OCI-LY7 (cell line): ENCODE results near the gene ZNF341. TPM values are rescaled to one million over a fixed set of nuclear protein-coding genes. Genes with fewer than 3 reads are reported as not detected.

Experiments used
- BruUV-seq: library from RNA; stranded (reverse); fragments of 400-500 nt; replicated peaks from 2 replicates; lab custom pipeline; 2021; lab: Mats Ljungman, UMichigan
- CTCF ChIA-PET: fragments of 300-600 bp; sonication (Branson Sonifier 250); formaldehyde crosslinking; loops from one replicate; lab custom pipeline; 2022; ENCODE audit warnings: antibody characterized with exemption; ENCODE audit not compliant: unreplicated experiment; lab: Charles Lee
- POLR2A ChIA-PET: fragments of 300-600 bp; sonication (Branson Sonifier 250); formaldehyde crosslinking; loops from one replicate; lab custom pipeline; 2022; ENCODE audit warnings: antibody characterized with exemption; lab: Charles Lee
- DNase-seq: peaks from one replicate; pipeline ENCODE4 v3.0.0-alpha.2; 2015; ENCODE audit warnings: low spot score
- H2AFZ ChIP-seq: fragments of 200-600 bp; sonication (generic), shearing (Covaris generic); 2 replicates; pipeline ENCODE4 v1.6.1; 2014; ENCODE audit warnings: mild to moderate bottlenecking, antibody characterized with exemption, low read length, moderate library complexity
- H3K27ac ChIP-seq: fragments of 200-600 bp; sonication (generic); 2 replicates; pipeline ENCODE4 v1.5.1; 2014; ENCODE audit warnings: mixed run types, low read depth, mild to moderate bottlenecking, moderate library complexity, low read length, inconsistent platforms; ENCODE audit not compliant: poor library complexity, severe bottlenecking
- H3K36me3 ChIP-seq: fragments of 200-600 bp; sonication (generic); 2 replicates; pipeline ENCODE4 v1.6.1; 2014; ENCODE audit warnings: mild to moderate bottlenecking, antibody characterized with exemption, low read length, moderate library complexity, mixed read lengths; ENCODE audit not compliant: insufficient read depth
- H3K4me1 ChIP-seq: fragments of 200-600 bp; sonication (generic); 2 replicates; pipeline ENCODE4 v1.5.1; 2014; ENCODE audit warnings: mild to moderate bottlenecking, low read length; ENCODE audit not compliant: insufficient read depth, poor library complexity, severe bottlenecking
- H3K4me2 ChIP-seq: fragments of 200-600 bp; sonication (generic); 2 replicates; pipeline ENCODE4 v1.6.1; 2014; ENCODE audit warnings: mild to moderate bottlenecking, low read length
- H3K4me3 ChIP-seq: fragments of 200-600 bp; sonication (generic); 2 replicates; pipeline ENCODE4 v1.5.1; 2014; ENCODE audit warnings: mild to moderate bottlenecking, low read depth, low read length; ENCODE audit not compliant: poor library complexity, severe bottlenecking
- H3K79me2 ChIP-seq: fragments of 200-600 bp; sonication (generic); 2 replicates; pipeline ENCODE4 v1.6.1; 2016; ENCODE audit warnings: low read depth, mild to moderate bottlenecking, low read length, moderate library complexity, mixed read lengths; ENCODE audit not compliant: insufficient read depth
- H3K9me2 ChIP-seq: fragments of 200-600 bp; sonication (generic); 2 replicates; pipeline ENCODE4 v1.6.1; 2016; ENCODE audit warnings: mild to moderate bottlenecking, low read length, mixed read lengths; ENCODE audit not compliant: insufficient read depth
- H3K9me3 ChIP-seq: fragments of 200-600 bp; sonication (generic); 2 replicates; pipeline ENCODE4 v1.6.1; 2014; ENCODE audit warnings: mild to moderate bottlenecking, mixed run types, low read length, mixed read lengths
- H4K20me1 ChIP-seq: fragments of 200-600 bp; sonication (generic); 2 replicates; pipeline ENCODE4 v1.6.1; 2014; ENCODE audit warnings: mild to moderate bottlenecking, antibody characterized with exemption, low read length, moderate library complexity, mixed read lengths; ENCODE audit not compliant: insufficient read depth
- EZH2phosphoT487 ChIP-seq: fragments of 200-600 bp; sonication (generic); IDR thresholded peaks from 2 replicates; pipeline ENCODE4 v1.6.1; 2018; ENCODE audit warnings: low read depth, borderline replicate concordance, mild to moderate bottlenecking, mixed run types, antibody characterized with exemption, low read length, moderate library complexity, mixed read lengths
- intact Hi-C: fragments of 100-400 bp; cut with micrococcal nuclease; formaldehyde crosslinking; loops from one replicate; pipeline ENCODE4 v1.10.0; 2022; ENCODE audit not compliant: unreplicated experiment
- total RNA-seq, 2 experiments: library from RNA; depleted of rRNA in 1 of 2; stranded (reverse); fragments of >200 nt in 1 of 2; shearing (Covaris generic) in 1 of 2; gene quantifications; 2 replicates each; pipeline ENCODE4 v1.2.3, GENCODE V29; 2014 to 2022
- TF ChIP-seq, protein P1 (sequence below): fragments of 200-600 bp; sonication (generic); conservative IDR thresholded peaks from 2 replicates; pipeline ENCODE4 v1.5.1; 2014; ENCODE audit warnings: mild to moderate bottlenecking, antibody characterized with exemption, low read length, moderate library complexity, mixed read lengths

The ZNF341 gene
- total RNA-seq, 2 experiments from 2014 or later: 3.2 to 7.7 TPM

DNA sequence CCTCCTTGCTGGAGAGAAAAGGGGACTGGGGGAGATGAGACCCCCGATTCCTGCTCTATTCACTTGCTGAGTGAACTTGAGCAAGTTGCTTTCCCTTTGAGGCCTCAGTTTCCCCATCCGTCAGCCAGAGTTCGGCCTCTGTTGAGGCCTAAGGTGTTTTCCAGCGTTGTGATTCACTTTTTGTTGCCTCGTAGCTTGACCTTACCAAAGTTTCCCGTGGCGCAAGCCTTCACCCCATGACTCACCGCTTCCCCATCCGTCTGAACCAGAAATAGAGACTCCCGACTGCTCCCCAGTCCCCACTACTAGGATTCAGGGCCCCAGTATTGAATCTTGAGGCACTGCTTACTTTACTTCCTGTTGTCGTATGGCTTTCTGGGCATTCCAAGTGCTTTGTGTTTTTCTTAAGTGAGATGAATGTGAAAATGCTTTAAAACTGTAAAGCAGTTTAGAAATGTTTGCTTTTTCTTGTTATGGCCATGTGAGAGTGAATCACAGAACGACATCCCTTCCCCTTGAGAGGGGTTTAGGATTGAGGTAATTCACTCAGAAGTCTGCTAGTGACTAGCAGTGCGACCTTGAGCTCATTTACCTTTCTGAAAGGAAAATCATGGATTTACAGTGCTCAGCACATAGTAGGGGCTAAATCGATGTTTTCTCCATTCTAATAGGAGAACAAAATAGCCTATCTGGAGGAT lies 80.5 kb downstream of the ZNF341 start:
- Histone ChIP-seq H4K20me1 (peaks cover 17% of the 10 kb centered on the region; the same call in 1 of the 2 replicates), H3K4me1 (peaks cover 21% of the 10 kb centered on the region), H3K9me2 (no peaks in the 10 kb centered on the region), H3K9me3 (no peaks in the 10 kb centered on the region), H3K27ac (peak overlapping the region; percentile 61), H3K36me3 (peaks cover 32% of the 10 kb centered on the region), H3K79me2 (peaks cover 60% of the 10 kb centered on the region), H3K4me2 (peak overlapping the region; percentile 96), H3K4me3 (peak overlapping the region; percentile 92), H2AFZ (no peak overlapping the region; the same call in 1 of the 2 replicates)
- TF ChIP-seq, protein P1, sequence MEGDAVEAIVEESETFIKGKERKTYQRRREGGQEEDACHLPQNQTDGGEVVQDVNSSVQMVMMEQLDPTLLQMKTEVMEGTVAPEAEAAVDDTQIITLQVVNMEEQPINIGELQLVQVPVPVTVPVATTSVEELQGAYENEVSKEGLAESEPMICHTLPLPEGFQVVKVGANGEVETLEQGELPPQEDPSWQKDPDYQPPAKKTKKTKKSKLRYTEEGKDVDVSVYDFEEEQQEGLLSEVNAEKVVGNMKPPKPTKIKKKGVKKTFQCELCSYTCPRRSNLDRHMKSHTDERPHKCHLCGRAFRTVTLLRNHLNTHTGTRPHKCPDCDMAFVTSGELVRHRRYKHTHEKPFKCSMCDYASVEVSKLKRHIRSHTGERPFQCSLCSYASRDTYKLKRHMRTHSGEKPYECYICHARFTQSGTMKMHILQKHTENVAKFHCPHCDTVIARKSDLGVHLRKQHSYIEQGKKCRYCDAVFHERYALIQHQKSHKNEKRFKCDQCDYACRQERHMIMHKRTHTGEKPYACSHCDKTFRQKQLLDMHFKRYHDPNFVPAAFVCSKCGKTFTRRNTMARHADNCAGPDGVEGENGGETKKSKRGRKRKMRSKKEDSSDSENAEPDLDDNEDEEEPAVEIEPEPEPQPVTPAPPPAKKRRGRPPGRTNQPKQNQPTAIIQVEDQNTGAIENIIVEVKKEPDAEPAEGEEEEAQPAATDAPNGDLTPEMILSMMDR: no peak
- no peak for TF ChIP-seq EZH2phosphoT487
- TSS peak; percentile 69 for BruUV-seq
- CTCF ChIA-PET: interaction anchor here (1.3 kb wide), 1 partner anchor 34 kb away, joined by 3 read pairs; no protein-coding TSS in a partner anchor
- intact Hi-C loops: loop anchor here (5.0 kb wide), 1 partner anchor 300 kb away; the partner anchor contains the start of gene EIF2S2
- POLR2A ChIA-PET: interaction anchor here (0.6 to 1.7 kb wide), 4 partner anchors 16 to 296 kb away, joined by 3 to 5 read pairs (median 4); no protein-coding TSS in a partner anchor
- DNase-seq: no peak

DNA sequence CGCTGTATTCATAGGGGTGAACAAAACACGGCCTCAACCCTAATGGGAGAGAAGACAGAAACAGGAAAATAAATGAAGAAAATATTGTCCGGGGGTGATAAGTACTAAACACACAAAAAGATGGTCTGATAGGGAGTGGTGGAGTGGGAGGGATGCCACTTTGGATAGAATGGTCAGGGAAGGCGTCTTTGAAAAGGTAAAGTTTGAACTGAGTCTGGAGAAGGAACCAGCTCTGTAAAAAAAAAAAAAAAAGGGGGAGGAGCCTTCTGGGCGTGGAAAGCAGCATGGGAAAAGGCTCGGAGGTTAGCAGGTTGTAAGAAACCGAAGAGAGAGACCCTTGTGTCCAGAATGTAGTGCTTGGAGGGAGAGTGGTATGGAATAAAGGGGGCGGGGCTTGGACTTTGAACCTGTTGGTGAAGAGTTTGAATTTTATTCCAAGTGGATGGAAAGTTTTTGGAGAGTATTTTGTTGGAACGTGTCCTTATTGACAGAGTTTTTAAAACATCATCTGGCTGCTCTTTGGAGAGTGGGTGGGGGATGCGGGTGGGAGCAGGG lies 81.2 kb downstream of the ZNF341 start:
- peaks cover 67% of the 10 kb centered on the region for H3K79me2 ChIP-seq
- intact Hi-C loops: loop anchor here (5.0 kb wide), 1 partner anchor 299 kb away; the partner anchor contains the start of gene EIF2S2
- ChIA-PET POLR2A (interaction anchor here (0.6 to 1.7 kb wide), 6 partner anchors 15 to 295 kb away, joined by 3 to 5 read pairs (median 4); no protein-coding TSS in a partner anchor), CTCF (no interaction called here)
- H3K9me3 ChIP-seq: no peaks in the 10 kb centered on the region
- H3K4me1 ChIP-seq: peaks cover 27% of the 10 kb centered on the region
- DNase-seq: no peak
- H2AFZ ChIP-seq: no peak overlapping the region
- TF ChIP-seq EZH2phosphoT487: no peak
- TF ChIP-seq, protein P1: no peak
- H3K27ac ChIP-seq: peak overlapping the region; percentile 61
- peaks cover 32% of the 10 kb centered on the region for H3K36me3 ChIP-seq
- no TSS peak for BruUV-seq
- peaks cover 17% of the 10 kb centered on the region; the same call in 1 of the 2 replicates for H4K20me1 ChIP-seq
- peak overlapping the region; percentile 96 for H3K4me2 ChIP-seq
- no peaks in the 10 kb centered on the region for H3K9me2 ChIP-seq
- peak overlapping the region; percentile 92 for H3K4me3 ChIP-seq
